Inferior parietal cortex (tissue), 1 donor: ENCODE results near the gene PBRM1.

ENCODE experiments used
- DNase-seq: peaks from one replicate; pipeline ENCODE4 v3.0.0-alpha.2; 2016; ENCODE audit errors: extremely low spot score

The PBRM1 gene

GRCh38 chr3:52511509-52511908 lies 174.2 kb downstream of the PBRM1 start:
- DNase-seq: no peak

GRCh38 chr3:52509753-52510328 lies 175.9 kb downstream of the PBRM1 start:
- no peak for DNase-seq

- DNase-seq: no peak
These were observed 178.4 kb downstream of the PBRM1 start for GRCh38 chr3:52507359-52507758.

- DNase-seq: no peak
These were observed 179.3 kb downstream of the PBRM1 start for GRCh38 chr3:52506266-52506966.

- no peak for DNase-seq
These were observed 180.7 kb downstream of the PBRM1 start for GRCh38 chr3:52504977-52505376.

- no peak for DNase-seq
These were observed 181.8 kb downstream of the PBRM1 start for GRCh38 chr3:52503788-52504424.

GRCh38 chr3:52502808-52503350 lies 182.8 kb downstream of the PBRM1 start:
- no peak for DNase-seq

GRCh38 chr3:52502001-52502400 lies 183.7 kb downstream of the PBRM1 start:
- no peak for DNase-seq

- DNase-seq: no peak
These were observed 184.7 kb downstream of the PBRM1 start for GRCh38 chr3:52501046-52501445.

- DNase-seq: no peak
These were observed 187.3 kb downstream of the PBRM1 start for GRCh38 chr3:52498137-52499054.

- no peak for DNase-seq
These were observed 189.7 kb downstream of the PBRM1 start for GRCh38 chr3:52495777-52496602.
